ENCODE results near the gene ZNF607. TPM values are rescaled to one million over a fixed set of nuclear protein-coding genes. Genes with fewer than 3 reads are reported as not detected.

ZNF607 gene
- 3.9 and 5.4 TPM in 2 replicates for total RNA-seq

GRCh38 chr19:37719111-37719926, at the start of gene ZNF607:
Gene ZNF607 (minus strand): TSS chr19:37719761. CDS start chr19:37711618, 8,143 bp downstream.

GRCh38 chr19:37655301-37655688, 64.3 kb downstream of the ZNF607 start, which contains the start of gene ZFP30:
Gene ZFP30 (minus strand): TSS chr19:37655465. CDS start chr19:37647822, 7,643 bp downstream.

Other genes starting within 250 kb of the ZNF607 start
- gene ZNF793, start 212.8 kb downstream of the ZNF607 start, total RNA-seq: 1.1 and 1.8 TPM in 2 replicates
- gene ZNF571, start 125.0 kb downstream of the ZNF607 start, total RNA-seq: 2.2 and 3.6 TPM in 2 replicates
- 1.1 and 4.2 TPM in 2 replicates for gene ZNF540, start 124.9 kb downstream of the ZNF607 start, total RNA-seq
- gene ZFP30, start 64.3 kb downstream of the ZNF607 start, total RNA-seq: 7.7 and 12.0 TPM in 2 replicates
- gene ZNF573, start 59.8 kb upstream of the ZNF607 start, total RNA-seq: 7.1 and 86.2 TPM in 2 replicates
- not detected in 2 replicates for gene WDR87, start 186.8 kb upstream of the ZNF607 start, total RNA-seq
- gene SIPA1L3, start 187.4 kb upstream of the ZNF607 start, total RNA-seq: 6.6 and 16.6 TPM in 2 replicates

All from cardiac ventricle fibroblast (primary cell).